GM23248 (cell line): ENCODE data around the gene CACHD1. TPM values are rescaled to one million over a fixed set of nuclear protein-coding genes. Genes with fewer than 3 reads are reported as not detected.

Source experiments
- DNase-seq: peaks from one replicate; pipeline ENCODE4 v3.0.0-alpha.2; 2015
- H2AFZ ChIP-seq: fragments of 200-600 bp; sonication (generic); 2 replicates; pipeline ENCODE4 v1.6.1; 2016; ENCODE audit warnings: antibody characterized with exemption
- H3F3A ChIP-seq: fragments of 200-600 bp; sonication (generic); 2 replicates; pipeline ENCODE4 v1.6.1; 2016; ENCODE audit warnings: mild to moderate bottlenecking, antibody characterized with exemption, mixed run types; ENCODE audit not compliant: insufficient read depth
- H3K27ac ChIP-seq: fragments of 200-600 bp; sonication (generic); 2 replicates; pipeline ENCODE4 v1.5.1; 2016; ENCODE audit warnings: mild to moderate bottlenecking
- H3K27me3 ChIP-seq: fragments of 200-600 bp; sonication (generic); replicated peaks from 2 replicates; pipeline ENCODE4 v1.6.1; 2016; ENCODE audit warnings: mild to moderate bottlenecking; ENCODE audit not compliant: insufficient read depth
- H3K36me3 ChIP-seq: fragments of 200-600 bp; sonication (generic); 2 replicates; pipeline ENCODE4 v1.6.1; 2016; ENCODE audit warnings: low read depth, mild to moderate bottlenecking
- H3K4me1 ChIP-seq: fragments of 200-600 bp; sonication (generic); 2 replicates; pipeline ENCODE4 v1.6.1; 2016; ENCODE audit warnings: mild to moderate bottlenecking; ENCODE audit not compliant: insufficient read depth
- H3K4me2 ChIP-seq: fragments of 200-600 bp; sonication (generic); one replicate; pipeline ENCODE4 v1.6.1; 2016; ENCODE audit warnings: mild to moderate bottlenecking; ENCODE audit not compliant: unreplicated experiment
- H3K4me3 ChIP-seq: fragments of 200-600 bp; sonication (generic); 2 replicates; pipeline ENCODE4 v1.5.1; 2016; ENCODE audit warnings: mild to moderate bottlenecking
- H3K79me2 ChIP-seq: fragments of 200-600 bp; sonication (generic); 2 replicates; pipeline ENCODE4 v1.6.1; 2016; ENCODE audit warnings: mild to moderate bottlenecking; ENCODE audit not compliant: insufficient read depth
- H3K9ac ChIP-seq: fragments of 200-600 bp; sonication (generic); 2 replicates; pipeline ENCODE4 v1.6.1; 2016; ENCODE audit warnings: mild to moderate bottlenecking
- H3K9me2 ChIP-seq: fragments of 200-600 bp; sonication (generic); 2 replicates; pipeline ENCODE4 v1.6.1; 2016; ENCODE audit warnings: mixed run types, mild to moderate bottlenecking, moderate library complexity; ENCODE audit not compliant: insufficient read depth
- H3K9me3 ChIP-seq: fragments of 200-600 bp; sonication (generic); one replicate; pipeline ENCODE4 v1.6.1; 2017; ENCODE audit warnings: low read depth
- H4K20me1 ChIP-seq: fragments of 200-600 bp; sonication (generic); 2 replicates; pipeline ENCODE4 v1.6.0; 2016; ENCODE audit not compliant: insufficient read depth
- EZH2 ChIP-seq: fragments of 200-600 bp; sonication (generic); IDR thresholded peaks from 2 replicates; pipeline ENCODE4 v1.6.1; 2018; ENCODE audit warnings: antibody characterized with exemption, mild to moderate bottlenecking; ENCODE audit not compliant: insufficient read depth, poor library complexity, severe bottlenecking
- EZH2phosphoT487 ChIP-seq: fragments of 200-600 bp; sonication (generic); IDR thresholded peaks from 2 replicates; pipeline ENCODE4 v1.6.1; 2018; ENCODE audit warnings: antibody characterized with exemption, moderate library complexity, mild to moderate bottlenecking, low read depth; ENCODE audit not compliant: insufficient read depth
- WGBS, 2 experiments: methylation state at CpG; one replicate each; pipeline ENCODE4 v1.1.6; 2015 to 2017; ENCODE audit warnings: low lambda C conversion rate in 2 of 2, low coverage in 1 of 2; ENCODE audit errors: missing lambda C conversion rate in 2 of 2; 5-methylcytosine and 5-hydroxymethylcytosine counted together
- in situ Hi-C: fragments of 300-500 bp; cut with MboI; formaldehyde crosslinking; loops from 2 replicates; pipeline ENCODE4 v1.15.0; 2020
- polyA plus RNA-seq: library from polyadenylated mRNA; unstranded; fragments of >200 nt; fragmentation: Nextera tagmentation; extraction: Ambion mirVana; gene quantifications from 2 replicates; pipeline ENCODE4 v1.2.1, GENCODE V29; 2016
- total RNA-seq: library from RNA; depleted of rRNA; stranded (reverse); fragments of >200 nt; shearing (Covaris generic); gene quantifications from 2 replicates; pipeline ENCODE4 v1.2.3, GENCODE V29; 2014

Gene CACHD1
- total and polyA plus RNA-seq, 2 experiments from 2014 or later: 1.9 to 9.3 TPM

GRCh38 chr1:64564891-64565290, 95.0 kb downstream of the CACHD1 start:
- Histone ChIP-seq H3K79me2 (no peaks in the 10 kb centered on the region), H2AFZ (no peak overlapping the region), H3K9me2 (no peaks in the 10 kb centered on the region), H3K4me1 (no peaks in the 10 kb centered on the region), H3K9ac (no peak overlapping the region), H3K27ac (no peak overlapping the region), H3K4me3 (no peak overlapping the region), H3F3A (no peaks in the 10 kb centered on the region), H3K4me2 (no peak overlapping the region), H3K36me3 (no peaks in the 10 kb centered on the region), H4K20me1 (no peaks in the 10 kb centered on the region), H3K9me3 (peaks cover 5% of the 10 kb centered on the region), H3K27me3 (no peaks in the 10 kb centered on the region)
- 94 to 95% methylated on average over 3 of the region's 3 CpGs for WGBS, 2 experiments
- TF ChIP-seq EZH2phosphoT487: no peak
- TF ChIP-seq EZH2: no peak
- in situ Hi-C loops: no loop called here
- DNase-seq: no peak

- Histone ChIP-seq H3K27ac (no peak overlapping the region), H2AFZ (no peak overlapping the region), H3K4me2 (no peak overlapping the region), H3K9me3 (peaks cover 4% of the 10 kb centered on the region), H4K20me1 (no peaks in the 10 kb centered on the region), H3K79me2 (no peaks in the 10 kb centered on the region), H3F3A (no peaks in the 10 kb centered on the region), H3K27me3 (no peaks in the 10 kb centered on the region), H3K9ac (no peak overlapping the region), H3K36me3 (no peaks in the 10 kb centered on the region), H3K9me2 (no peaks in the 10 kb centered on the region), H3K4me3 (no peak overlapping the region), H3K4me1 (no peaks in the 10 kb centered on the region)
- no peak for DNase-seq
- 60 to 61% methylated on average over 7 of the region's 7 CpGs for WGBS, 2 experiments
- no peak for TF ChIP-seq EZH2
- TF ChIP-seq EZH2phosphoT487: no peak
- in situ Hi-C loops: no loop called here
These were observed 97.7 kb downstream of the CACHD1 start for GRCh38 chr1:64567426-64568170.

GRCh38 chr1:64568171-64568450, 98.2 kb downstream of the CACHD1 start:
- in situ Hi-C loops: no loop called here
- H3K4me3 ChIP-seq: no peak overlapping the region
- H4K20me1 ChIP-seq: no peaks in the 10 kb centered on the region
- no peaks in the 10 kb centered on the region for H3K9me3 ChIP-seq
- no peak overlapping the region for H3K9ac ChIP-seq
- H3K79me2 ChIP-seq: no peaks in the 10 kb centered on the region
- no peak overlapping the region for H3K4me2 ChIP-seq
- no peaks in the 10 kb centered on the region for H3F3A ChIP-seq
- TF ChIP-seq EZH2phosphoT487: no peak
- TF ChIP-seq EZH2: no peak
- WGBS, 2 experiments: 84 to 90% methylated on average over 4 of the region's 4 CpGs
- no peaks in the 10 kb centered on the region for H3K4me1 ChIP-seq
- no peak for DNase-seq
- no peaks in the 10 kb centered on the region for H3K27me3 ChIP-seq
- no peak overlapping the region for H2AFZ ChIP-seq
- no peaks in the 10 kb centered on the region for H3K36me3 ChIP-seq
- no peak overlapping the region for H3K27ac ChIP-seq
- H3K9me2 ChIP-seq: no peaks in the 10 kb centered on the region

GRCh38 chr1:64569411-64569810, 99.5 kb downstream of the CACHD1 start:
- 56 to 79% methylated on average over 3 to 4 of the region's 4 CpGs for WGBS, 2 experiments
- H3K4me2 ChIP-seq: no peak overlapping the region

More at GRCh38 chr1:64569411-64569810, 99.5 kb downstream of the CACHD1 start:
- Histone ChIP-seq H3K4me3 (no peak overlapping the region), H3K4me1 (peaks cover 8% of the 10 kb centered on the region), H3K79me2 (no peaks in the 10 kb centered on the region), H2AFZ (no peak overlapping the region), H3K27ac (no peak overlapping the region), H3K9ac (no peak overlapping the region), H3K9me3 (no peaks in the 10 kb centered on the region), H3K27me3 (no peaks in the 10 kb centered on the region), H3K9me2 (no peaks in the 10 kb centered on the region), H4K20me1 (no peaks in the 10 kb centered on the region), H3K36me3 (no peaks in the 10 kb centered on the region), H3F3A (no peaks in the 10 kb centered on the region)
- DNase-seq: no peak
- in situ Hi-C loops: no loop called here
- TF ChIP-seq EZH2phosphoT487 (no peak), EZH2 (no peak)
